Suprapubic skin (tissue), 4 donors: ENCODE measurements around the gene HSPB9. TPM values are rescaled to one million over a fixed set of nuclear protein-coding genes. Genes with fewer than 3 reads are reported as not detected.

ENCODE experiments used
- DNase-seq, 2 donors: peaks; one replicate each; pipeline ENCODE4 v3.0.0-alpha.2; 2019; ENCODE audit warnings: low spot score in 2 of 2
- H3K27ac ChIP-seq: fragments of 200-600 bp; sonication (generic); one replicate; pipeline ENCODE4 v1.5.1; 2019
- H3K27me3 ChIP-seq: fragments of 200-600 bp; sonication (generic); one replicate; pipeline ENCODE4 v1.5.1; 2019
- H3K36me3 ChIP-seq: fragments of 200-600 bp; sonication (generic); one replicate; pipeline ENCODE4 v1.5.1; 2019
- H3K4me1 ChIP-seq: fragments of 200-600 bp; sonication (generic); one replicate; pipeline ENCODE4 v1.5.1; 2019
- H3K4me3 ChIP-seq: fragments of 200-600 bp; sonication (generic); one replicate; pipeline ENCODE4 v1.5.1; 2019; ENCODE audit warnings: mild to moderate bottlenecking
- H3K9me3 ChIP-seq: fragments of 200-600 bp; sonication (generic); one replicate; pipeline ENCODE4 v1.5.1; 2019
- CTCF ChIP-seq, 2 donors: fragments of 200-600 bp in 1 of 2; fragments of 450-650 bp in 1 of 2; sonication (generic) in 1 of 2; IDR thresholded peaks; one replicate each; pipeline ENCODE4 v1.5.1; 2016 to 2019; ENCODE audit warnings: antibody characterized with exemption in 2 of 2, mild to moderate bottlenecking in 1 of 2, moderate library complexity in 1 of 2
- EP300 ChIP-seq: sonication (generic); formaldehyde crosslinking; IDR thresholded peaks from one replicate; pipeline ENCODE4 v1.6.1; 2017; ENCODE audit warnings: antibody characterized with exemption
- POLR2A ChIP-seq, 2 donors: fragments of 450-650 bp; IDR thresholded peaks; one replicate each; pipeline ENCODE4 v1.6.1; 2017; ENCODE audit warnings: antibody characterized with exemption in 2 of 2, mild to moderate bottlenecking in 2 of 2, moderate library complexity in 2 of 2
- POLR2AphosphoS5 ChIP-seq, 3 donors: sonication (generic); formaldehyde crosslinking; IDR thresholded peaks; one replicate each; pipeline ENCODE4 v1.6.1; 2017; ENCODE audit warnings: antibody characterized with exemption in 3 of 3
- WGBS: methylation state at CpG from one replicate; pipeline ENCODE4 v1.1.5; 2018; 5-methylcytosine and 5-hydroxymethylcytosine counted together
- total RNA-seq, 4 donors: library from RNA; depleted of rRNA; stranded (reverse); fragments of >200 nt; gene quantifications; one replicate each; pipeline ENCODE4 v1.1.0, GENCODE V29; 2016

The HSPB9 gene
- total RNA-seq, 4 donors from 2014 or later: 0.31 to 0.48 TPM; not detected in 2

GRCh38 chr17:42110301-42111264 lies 12.0 kb upstream of the HSPB9 start:
- WGBS: 87% methylated on average over 12 of the region's 18 CpGs
- Histone ChIP-seq H3K4me1 (peaks cover 38% of the 10 kb centered on the region), H3K27me3 (no peaks in the 10 kb centered on the region), H3K4me3 (no peak overlapping the region), H3K36me3 (peaks cover 5% of the 10 kb centered on the region), H3K27ac (no peak overlapping the region), H3K9me3 (no peaks in the 10 kb centered on the region)
- TF ChIP-seq EP300 (no peak), POLR2AphosphoS5 (IDR thresholded peaks at IDR 0.05) (no peak), POLR2A (IDR thresholded peaks at IDR 0.05) (no peak), CTCF (IDR thresholded peaks at IDR 0.05) (no peak)
- no peak for DNase-seq

- TF ChIP-seq POLR2A (IDR thresholded peaks at IDR 0.05): no peak
- TF ChIP-seq CTCF (IDR thresholded peaks at IDR 0.05): no peak
- no peak for TF ChIP-seq POLR2AphosphoS5 (IDR thresholded peaks at IDR 0.05)
- TF ChIP-seq EP300: no peak
- Histone ChIP-seq H3K9me3 (no peaks in the 10 kb centered on the region), H3K4me1 (peaks cover 33% of the 10 kb centered on the region), H3K4me3 (peak overlapping the region; percentile 62), H3K27ac (peak overlapping the region; percentile 92), H3K27me3 (no peaks in the 10 kb centered on the region), H3K36me3 (peaks cover 5% of the 10 kb centered on the region)
- no peak for DNase-seq
- WGBS: 90% methylated on average over 11 of the region's 11 CpGs
These were observed 11.4 kb upstream of the HSPB9 start for GRCh38 chr17:42111265-42111636.

GRCh38 chr17:42111871-42112551 lies 10.6 kb upstream of the HSPB9 start:
- Histone ChIP-seq H3K4me3 (peak overlapping the region; percentile 62), H3K4me1 (peaks cover 38% of the 10 kb centered on the region), H3K27me3 (no peaks in the 10 kb centered on the region), H3K36me3 (peaks cover 2% of the 10 kb centered on the region), H3K27ac (peak overlapping the region; percentile 92), H3K9me3 (no peaks in the 10 kb centered on the region)
- DNase-seq: no peak
- WGBS: 0% methylated on average over 7 of the region's 12 CpGs
- TF ChIP-seq POLR2AphosphoS5 (IDR thresholded peaks at IDR 0.05): no peak
- no peak for TF ChIP-seq EP300
- no peak for TF ChIP-seq CTCF (IDR thresholded peaks at IDR 0.05)
- no peak for TF ChIP-seq POLR2A (IDR thresholded peaks at IDR 0.05)

GRCh38 chr17:42112552-42113176 lies 9.9 kb upstream of the HSPB9 start, which contains the start of gene DHX58:
Gene DHX58 (minus strand): TSS chr17:42112714. CDS start chr17:42111892, 822 bp downstream.
- DNase-seq: no peak
- H3K36me3 ChIP-seq: peaks cover 7% of the 10 kb centered on the region

GRCh38 chr17:42113293-42114069 lies 9.1 kb upstream of the HSPB9 start:
- TF ChIP-seq POLR2A (IDR thresholded peaks at IDR 0.05): no peak
- TF ChIP-seq POLR2AphosphoS5 (IDR thresholded peaks at IDR 0.05): no peak
- TF ChIP-seq EP300: no peak
- no peak for TF ChIP-seq CTCF (IDR thresholded peaks at IDR 0.05)
- Histone ChIP-seq H3K27me3 (no peaks in the 10 kb centered on the region), H3K27ac (peak overlapping the region; percentile 92), H3K9me3 (no peaks in the 10 kb centered on the region), H3K4me1 (peaks cover 32% of the 10 kb centered on the region), H3K4me3 (no peak overlapping the region), H3K36me3 (peaks cover 7% of the 10 kb centered on the region)
- 88% methylated on average over 23 of the region's 28 CpGs for WGBS
- DNase-seq: no peak

More at GRCh38 chr17:42112552-42113176, 9.9 kb upstream of the HSPB9 start, which contains the start of gene DHX58:
- WGBS: 0% methylated on average over 4 of the region's 10 CpGs
- Histone ChIP-seq H3K4me3 (peak within 1 kb of the TSS; percentile 62), H3K9me3 (no peaks in the 10 kb centered on the region), H3K4me1 (peaks cover 32% of the 10 kb centered on the region), H3K27me3 (no peaks in the 10 kb centered on the region), H3K27ac (peak within 1 kb of the TSS; percentile 92)
- no peak for TF ChIP-seq EP300
- peak in 1 of 3 donors; percentile 12 for TF ChIP-seq POLR2AphosphoS5 (IDR thresholded peaks at IDR 0.05)
